Stimulated activated CD4-positive, alpha-beta T cell treated with anti-CD3 and anti-CD28 coated beads, TNF-alpha, amount 100 ng/mL, for 24 hours (primary cell): ENCODE measurements around the gene GTF2A1.

Experiments
- DNase-seq, 3 experiments: peaks; one replicate each; pipeline ENCODE4 v3.0.0-alpha.2; 2020; ENCODE audit warnings: low read depth in 3 of 3

The GTF2A1 gene

GRCh38 chr14:81177225-81177624, 43.5 kb downstream of the GTF2A1 start:
- no peak for DNase-seq

GRCh38 chr14:81176241-81176640, 44.5 kb downstream of the GTF2A1 start:
- no peak for DNase-seq

- DNase-seq = no peak
Measured at GRCh38 chr14:81172881-81173280, 47.9 kb downstream of the GTF2A1 start.

- DNase-seq = no peak
Measured at GRCh38 chr14:81172353-81172752, 48.4 kb downstream of the GTF2A1 start.

GRCh38 chr14:81170829-81171195, 49.9 kb downstream of the GTF2A1 start:
- no peak for DNase-seq

GRCh38 chr14:81170104-81170828, 50.5 kb downstream of the GTF2A1 start:
- DNase-seq = peak; percentile 79 to 88 (median 84)

GRCh38 chr14:81169711-81170103, 51.1 kb downstream of the GTF2A1 start:
- no peak for DNase-seq

GRCh38 chr14:81169267-81169666, 51.5 kb downstream of the GTF2A1 start:
- no peak for DNase-seq

GRCh38 chr14:81166121-81166520, 54.6 kb downstream of the GTF2A1 start:
- no peak for DNase-seq

GRCh38 chr14:81165188-81165587, 55.6 kb downstream of the GTF2A1 start:
- DNase-seq = no peak

- DNase-seq = peak; percentile 23 to 55 (median 34)
Measured at GRCh38 chr14:81164167-81164774, 56.5 kb downstream of the GTF2A1 start.

GRCh38 chr14:81162941-81163340, 57.8 kb downstream of the GTF2A1 start:
- DNase-seq = no peak

- no peak for DNase-seq
Measured at GRCh38 chr14:81161749-81162148, 59.0 kb downstream of the GTF2A1 start.

GRCh38 chr14:81161088-81161487, 59.7 kb downstream of the GTF2A1 start:
- DNase-seq = no peak

- no peak for DNase-seq
Measured at GRCh38 chr14:81157431-81157830, 63.3 kb downstream of the GTF2A1 start.

- DNase-seq = no peak
Measured at GRCh38 chr14:81153187-81153586, 67.6 kb downstream of the GTF2A1 start.

GRCh38 chr14:81148635-81149034, 72.1 kb downstream of the GTF2A1 start:
- DNase-seq = no peak

- DNase-seq = no peak
Measured at GRCh38 chr14:81147140-81147897, 73.4 kb downstream of the GTF2A1 start.

- DNase-seq = no peak
Measured at GRCh38 chr14:81144824-81145603, 75.7 kb downstream of the GTF2A1 start.

- no peak for DNase-seq
Measured at GRCh38 chr14:81143793-81144192, 77.0 kb downstream of the GTF2A1 start.

GRCh38 chr14:81141426-81141825, 79.3 kb downstream of the GTF2A1 start:
- DNase-seq = no peak

- DNase-seq = no peak
Measured at GRCh38 chr14:81138429-81138828, 82.3 kb downstream of the GTF2A1 start.
